HPDE6-E6E7 (cell line): ENCODE results near the gene DHX35.
A peak's percentile ranks its signal among the peaks of the same experiment; 100 is the strongest.

Experiments
- DNase-seq: peaks from one replicate; pipeline ENCODE4 v3.0.0; 2011; ENCODE audit warnings: missing footprints; ENCODE audit errors: extremely low spot score

DHX35 gene

GRCh38 chr20:39066471-39067242 lies 104.5 kb downstream of the DHX35 start:
- no peak for DNase-seq

- DNase-seq = no peak
These were observed 105.5 kb downstream of the DHX35 start for GRCh38 chr20:39067526-39068216.

- DNase-seq = no peak
These were observed 107.8 kb downstream of the DHX35 start for GRCh38 chr20:39069976-39070375.

- DNase-seq = peak; percentile 63
These were observed 108.5 kb downstream of the DHX35 start for GRCh38 chr20:39070484-39071231.

GRCh38 chr20:39072132-39072531 lies 110.0 kb downstream of the DHX35 start:
- DNase-seq = no peak

- DNase-seq = no peak
These were observed 110.5 kb downstream of the DHX35 start for GRCh38 chr20:39072653-39073052.

GRCh38 chr20:39075731-39076130 lies 113.6 kb downstream of the DHX35 start:
- no peak for DNase-seq

GRCh38 chr20:39076958-39077357 lies 114.8 kb downstream of the DHX35 start:
- no peak for DNase-seq

- DNase-seq = no peak
These were observed 118.2 kb downstream of the DHX35 start for GRCh38 chr20:39080326-39080725.

- peak; percentile 91 for DNase-seq
These were observed 119.1 kb downstream of the DHX35 start for GRCh38 chr20:39081255-39081654.

GRCh38 chr20:39082622-39083398 lies 120.7 kb downstream of the DHX35 start:
- DNase-seq = no peak

- DNase-seq = no peak
These were observed 121.6 kb downstream of the DHX35 start for GRCh38 chr20:39083761-39084160.

GRCh38 chr20:39089029-39089428 lies 126.9 kb downstream of the DHX35 start:
- no peak for DNase-seq
